Measurements from ENCODE around the gene IMPDH1. TPM values are rescaled to one million over a fixed set of nuclear protein-coding genes. Genes with fewer than 3 reads are reported as not detected.

The IMPDH1 gene
- total RNA-seq, 1 donor = 37.2 TPM

- DNase-seq (ENCODE audit: low read depth) = no peak
- TF ChIP-seq, protein P1, sequence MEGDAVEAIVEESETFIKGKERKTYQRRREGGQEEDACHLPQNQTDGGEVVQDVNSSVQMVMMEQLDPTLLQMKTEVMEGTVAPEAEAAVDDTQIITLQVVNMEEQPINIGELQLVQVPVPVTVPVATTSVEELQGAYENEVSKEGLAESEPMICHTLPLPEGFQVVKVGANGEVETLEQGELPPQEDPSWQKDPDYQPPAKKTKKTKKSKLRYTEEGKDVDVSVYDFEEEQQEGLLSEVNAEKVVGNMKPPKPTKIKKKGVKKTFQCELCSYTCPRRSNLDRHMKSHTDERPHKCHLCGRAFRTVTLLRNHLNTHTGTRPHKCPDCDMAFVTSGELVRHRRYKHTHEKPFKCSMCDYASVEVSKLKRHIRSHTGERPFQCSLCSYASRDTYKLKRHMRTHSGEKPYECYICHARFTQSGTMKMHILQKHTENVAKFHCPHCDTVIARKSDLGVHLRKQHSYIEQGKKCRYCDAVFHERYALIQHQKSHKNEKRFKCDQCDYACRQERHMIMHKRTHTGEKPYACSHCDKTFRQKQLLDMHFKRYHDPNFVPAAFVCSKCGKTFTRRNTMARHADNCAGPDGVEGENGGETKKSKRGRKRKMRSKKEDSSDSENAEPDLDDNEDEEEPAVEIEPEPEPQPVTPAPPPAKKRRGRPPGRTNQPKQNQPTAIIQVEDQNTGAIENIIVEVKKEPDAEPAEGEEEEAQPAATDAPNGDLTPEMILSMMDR (IDR thresholded peaks at IDR 0.05; ENCODE audit: insufficient read depth, low read length) = no peak
- no peak overlapping the region for H3K4me3 ChIP-seq (ENCODE audit: low read depth, low read length)
Measured at GRCh38 chr7:128434413-128435326, 24.9 kb upstream of the IMPDH1 start.

- TF ChIP-seq, protein P1 (IDR thresholded peaks at IDR 0.05; ENCODE audit: insufficient read depth, low read length) = no peak
- no peak for DNase-seq (ENCODE audit: low read depth)
- no peak overlapping the region for H3K4me3 ChIP-seq (ENCODE audit: low read depth, low read length)
Measured at GRCh38 chr7:128431754-128432153, 22.0 kb upstream of the IMPDH1 start.

DNA sequence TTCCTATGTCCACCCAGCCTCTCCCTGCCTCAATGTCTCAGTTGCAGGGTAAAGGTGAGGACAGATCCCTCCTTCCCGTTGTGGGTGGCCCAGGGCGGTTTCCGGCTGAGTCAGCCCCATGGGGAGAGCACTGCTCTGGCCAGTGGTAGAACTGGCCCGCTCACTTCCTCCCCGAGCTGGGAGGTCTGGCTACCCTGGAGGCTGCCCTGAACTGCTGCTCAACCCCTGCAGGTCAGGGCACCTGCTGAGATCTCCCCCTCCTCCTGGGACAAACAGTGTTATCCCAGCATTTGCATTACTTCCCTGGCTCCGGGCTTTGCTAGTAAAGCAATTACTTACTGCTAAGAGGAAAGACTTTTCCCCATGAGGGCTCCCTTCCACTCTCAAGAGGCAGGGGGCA lies 21.4 kb upstream of the IMPDH1 start:
- no peak for DNase-seq (ENCODE audit: low read depth)
- TF ChIP-seq, protein P1 (IDR thresholded peaks at IDR 0.05; ENCODE audit: insufficient read depth, low read length) = no peak
- no peak overlapping the region for H3K4me3 ChIP-seq (ENCODE audit: low read depth, low read length)

DNA sequence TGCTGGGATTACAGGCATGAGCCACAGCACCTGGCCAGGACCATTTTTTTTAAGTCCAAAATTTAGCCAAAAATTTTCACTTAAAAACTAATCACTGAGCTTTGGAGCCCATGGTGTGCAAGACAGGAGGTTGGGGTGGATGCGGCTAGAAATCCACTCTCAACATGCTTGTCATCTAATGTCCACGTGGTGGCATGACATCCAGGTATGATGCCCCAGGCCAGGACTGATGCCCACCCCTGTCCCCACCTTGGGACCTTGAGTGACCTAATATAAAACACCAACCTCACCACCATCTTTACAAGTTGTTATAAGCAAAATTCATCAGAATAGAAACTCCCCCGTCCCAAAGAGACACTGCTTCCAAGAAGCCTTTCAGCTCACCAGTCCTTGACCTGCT lies 20.4 kb upstream of the IMPDH1 start:
- no peak for DNase-seq (ENCODE audit: low read depth)
- H3K4me3 ChIP-seq (ENCODE audit: low read depth, low read length) = no peak overlapping the region
- TF ChIP-seq, protein P1 (IDR thresholded peaks at IDR 0.05; ENCODE audit: insufficient read depth, low read length) = no peak

GRCh38 chr7:128427289-128427891 lies 17.6 kb upstream of the IMPDH1 start:
- H3K4me3 ChIP-seq (ENCODE audit: low read depth, low read length) = no peak overlapping the region
- TF ChIP-seq, protein P1 (IDR thresholded peaks at IDR 0.05; ENCODE audit: insufficient read depth, low read length) = peak; percentile 68
- peak; percentile 78 for DNase-seq (ENCODE audit: low read depth)

DNA sequence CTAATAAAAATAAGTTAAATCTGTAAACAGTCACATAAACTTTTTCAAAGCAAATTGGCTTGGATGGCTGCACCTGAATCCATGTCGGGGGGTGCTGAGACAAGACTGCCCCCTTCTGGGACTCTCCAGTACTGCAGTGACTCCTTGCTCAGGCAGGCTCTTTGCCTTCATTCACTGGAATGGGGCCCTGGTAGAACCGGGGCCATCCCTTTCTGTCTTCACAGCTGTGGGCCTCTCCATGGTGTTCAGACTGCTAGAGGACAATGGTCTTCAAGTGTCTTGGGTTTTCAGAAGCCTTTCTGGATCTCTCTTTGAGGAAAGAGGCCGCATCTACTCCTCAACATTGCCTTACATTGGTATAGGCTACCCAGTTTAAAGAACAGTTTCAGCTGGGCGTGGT lies 16.1 kb upstream of the IMPDH1 start:
- peak; percentile 68 for DNase-seq (ENCODE audit: low read depth)
- TF ChIP-seq, protein P1 (IDR thresholded peaks at IDR 0.05; ENCODE audit: insufficient read depth, low read length) = peak; percentile 98

More for the DNA sequence above, 16.1 kb upstream of the IMPDH1 start:
- H3K4me3 ChIP-seq (ENCODE audit: low read depth, low read length) = no peak overlapping the region

Measured in fibroblast of the aortic adventitia (primary cell).